Fibroblast of pulmonary artery (primary cell): Measurements from ENCODE around the gene RASIP1.

ENCODE experiments used
- DNase-seq: peaks from one replicate; pipeline ENCODE4 v3.0.0-alpha.2; 2010; ENCODE audit warnings: low read depth
- H3K4me3 ChIP-seq: replicated peaks from 2 replicates; pipeline ENCODE4 v1.5.1; 2011; ENCODE audit warnings: low read depth, mild to moderate bottlenecking, control low read depth, low read length, moderate library complexity
- TF ChIP-seq, protein P1 (sequence below): IDR thresholded peaks from 2 replicates; pipeline ENCODE4 v1.5.1; 2011; ENCODE audit warnings: mild to moderate bottlenecking, control low read depth, low read length, inconsistent platforms; ENCODE audit errors: missing control alignments

Gene RASIP1

DNA sequence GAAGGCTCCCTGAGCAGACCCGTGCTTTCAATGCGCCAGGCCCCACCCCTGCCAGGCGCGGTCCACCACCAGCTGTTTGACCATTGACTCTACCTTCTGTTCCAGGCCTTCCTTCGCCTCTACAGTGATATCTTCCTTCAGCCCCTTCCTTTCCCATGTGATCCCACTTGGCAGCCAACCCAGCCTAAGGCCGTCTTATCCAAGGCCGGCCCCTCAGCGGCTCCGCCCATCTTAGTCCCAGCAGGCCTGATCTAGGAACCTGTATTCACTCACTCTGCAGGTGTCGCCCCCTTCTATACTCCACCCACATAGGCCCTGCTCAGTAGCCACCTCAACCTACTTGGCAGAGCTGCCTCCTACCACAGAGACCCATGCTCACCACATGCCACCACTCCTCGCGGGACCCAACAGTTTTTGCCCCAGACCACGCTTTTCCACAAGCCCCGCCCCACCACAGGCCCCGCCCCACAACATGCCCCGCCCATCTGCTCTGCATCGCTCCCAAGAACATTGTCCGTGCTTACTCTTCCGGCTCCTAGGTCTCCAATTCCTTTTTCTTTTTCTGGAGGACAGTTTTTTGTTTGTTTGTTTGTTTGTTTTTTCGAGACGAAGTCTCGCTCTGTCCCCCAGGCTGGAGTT is 2.9 kb downstream of the RASIP1 start:
- H3K4me3 ChIP-seq = no peak overlapping the region
- DNase-seq = no peak
- TF ChIP-seq, protein P1, sequence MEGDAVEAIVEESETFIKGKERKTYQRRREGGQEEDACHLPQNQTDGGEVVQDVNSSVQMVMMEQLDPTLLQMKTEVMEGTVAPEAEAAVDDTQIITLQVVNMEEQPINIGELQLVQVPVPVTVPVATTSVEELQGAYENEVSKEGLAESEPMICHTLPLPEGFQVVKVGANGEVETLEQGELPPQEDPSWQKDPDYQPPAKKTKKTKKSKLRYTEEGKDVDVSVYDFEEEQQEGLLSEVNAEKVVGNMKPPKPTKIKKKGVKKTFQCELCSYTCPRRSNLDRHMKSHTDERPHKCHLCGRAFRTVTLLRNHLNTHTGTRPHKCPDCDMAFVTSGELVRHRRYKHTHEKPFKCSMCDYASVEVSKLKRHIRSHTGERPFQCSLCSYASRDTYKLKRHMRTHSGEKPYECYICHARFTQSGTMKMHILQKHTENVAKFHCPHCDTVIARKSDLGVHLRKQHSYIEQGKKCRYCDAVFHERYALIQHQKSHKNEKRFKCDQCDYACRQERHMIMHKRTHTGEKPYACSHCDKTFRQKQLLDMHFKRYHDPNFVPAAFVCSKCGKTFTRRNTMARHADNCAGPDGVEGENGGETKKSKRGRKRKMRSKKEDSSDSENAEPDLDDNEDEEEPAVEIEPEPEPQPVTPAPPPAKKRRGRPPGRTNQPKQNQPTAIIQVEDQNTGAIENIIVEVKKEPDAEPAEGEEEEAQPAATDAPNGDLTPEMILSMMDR = no peak

DNA sequence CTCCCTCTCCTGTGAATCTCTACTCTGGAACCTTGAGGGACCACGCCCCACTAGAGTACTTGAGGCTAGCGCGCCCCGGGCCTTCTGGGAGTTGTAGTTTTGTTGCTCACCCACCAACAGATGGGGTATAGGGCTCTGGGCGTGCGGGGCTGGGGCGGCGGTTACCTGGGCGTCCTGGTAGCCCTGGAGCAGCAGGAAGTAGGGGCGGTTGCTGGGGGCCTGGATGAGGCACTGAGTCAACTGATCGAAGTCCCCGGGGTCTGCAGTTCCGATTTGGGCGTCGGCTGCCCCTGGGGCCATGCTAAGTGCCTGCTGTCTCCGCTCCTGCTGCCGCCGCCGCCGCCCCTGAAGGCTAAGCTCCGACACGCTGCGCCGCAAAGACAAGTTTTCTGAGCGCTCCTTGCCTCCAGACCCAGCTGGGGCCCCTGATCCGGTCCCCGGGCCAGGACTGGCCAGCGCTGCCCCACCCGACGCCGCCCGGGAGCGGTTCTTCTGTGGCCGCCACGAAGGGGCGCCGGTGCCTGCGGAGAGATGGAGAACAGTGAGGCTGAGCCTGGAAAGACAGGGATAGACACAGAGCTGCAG is 5.3 kb downstream of the RASIP1 start:
- TF ChIP-seq, protein P1 = no peak
- H3K4me3 ChIP-seq = no peak overlapping the region
- DNase-seq = no peak

DNA sequence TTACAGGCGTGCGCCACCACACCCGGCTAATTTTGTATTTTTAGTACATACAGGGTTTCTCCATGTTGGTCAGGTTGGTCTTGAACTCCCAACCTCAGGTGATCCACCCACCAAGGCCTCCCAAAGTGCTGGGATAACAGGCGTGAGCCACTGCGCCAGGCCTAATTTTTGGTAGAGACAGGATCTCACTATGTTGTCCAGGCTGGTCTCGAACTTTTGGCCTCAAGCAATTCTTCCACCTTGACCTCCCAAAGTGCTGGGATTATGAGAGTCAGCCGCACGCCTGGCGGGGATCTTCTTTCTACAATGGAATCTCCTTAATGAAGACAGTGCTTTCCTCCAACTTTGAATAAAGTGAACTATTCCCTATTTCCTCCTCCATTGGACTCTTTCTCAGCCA is 5.8 kb downstream of the RASIP1 start:
- no peak for DNase-seq
- TF ChIP-seq, protein P1 = no peak

DNA sequence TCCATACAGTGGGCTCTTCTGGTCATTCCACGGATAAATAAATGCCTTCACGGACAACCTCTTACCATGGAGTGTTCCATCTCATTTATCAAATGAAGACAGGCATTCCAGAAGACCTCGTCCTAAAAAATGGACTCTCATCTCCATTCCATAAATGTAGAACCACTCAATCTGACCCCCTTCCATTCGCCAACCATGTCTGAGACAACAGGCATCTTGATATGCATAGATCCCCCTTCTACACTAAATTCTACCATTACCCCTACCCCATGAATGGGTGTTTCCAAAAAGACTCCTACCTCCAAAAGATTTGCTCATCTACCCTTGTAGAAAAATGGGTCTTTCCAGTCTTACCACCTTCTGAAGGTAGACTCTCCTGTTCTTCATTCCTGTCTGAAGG is 9.0 kb downstream of the RASIP1 start:
- H3K4me3 ChIP-seq = no peak overlapping the region
- TF ChIP-seq, protein P1 = no peak
- DNase-seq = no peak

More for the DNA sequence above, 5.8 kb downstream of the RASIP1 start:
- H3K4me3 ChIP-seq = no peak overlapping the region

DNA sequence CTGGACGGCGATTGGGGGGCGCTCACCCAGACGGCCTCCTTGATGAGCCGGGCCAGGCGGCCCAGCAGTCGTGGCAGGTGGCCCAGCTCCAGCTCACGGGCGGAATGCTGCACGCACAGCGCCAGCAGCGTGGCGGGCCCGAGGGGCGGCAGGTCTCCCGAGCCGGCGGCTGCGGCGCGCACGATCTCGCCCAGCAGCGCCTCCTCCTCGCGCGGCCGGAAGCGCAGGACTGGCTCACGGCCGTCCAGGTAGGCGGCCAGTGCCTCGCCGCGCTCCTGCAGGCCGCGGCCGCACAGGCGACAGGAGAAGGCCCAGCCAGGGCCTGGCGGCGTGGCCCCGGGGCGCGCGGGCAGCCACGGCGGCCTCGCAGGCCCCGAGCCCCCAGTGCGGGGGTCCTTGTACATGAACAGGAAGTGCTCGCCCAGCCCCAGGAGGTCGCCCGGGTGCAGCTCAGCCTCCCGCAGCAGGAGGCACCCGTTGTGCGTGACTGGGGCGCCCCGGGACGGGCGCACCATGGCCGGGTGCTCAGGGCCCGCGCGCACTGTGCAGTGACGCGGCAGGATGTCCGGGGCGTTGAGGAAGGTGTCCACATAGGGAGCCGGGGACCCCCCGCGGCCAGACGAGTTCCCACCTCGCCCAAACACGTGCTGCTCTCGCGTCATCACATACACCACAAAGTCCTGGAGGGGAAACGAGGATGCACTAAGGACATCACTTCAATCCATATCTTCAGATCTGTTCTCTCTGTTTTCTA is 11.3 kb downstream of the RASIP1 start:
- DNase-seq = peak; percentile 54
- TF ChIP-seq, protein P1 = no peak
- peak overlapping the region; percentile 21 for H3K4me3 ChIP-seq

DNA sequence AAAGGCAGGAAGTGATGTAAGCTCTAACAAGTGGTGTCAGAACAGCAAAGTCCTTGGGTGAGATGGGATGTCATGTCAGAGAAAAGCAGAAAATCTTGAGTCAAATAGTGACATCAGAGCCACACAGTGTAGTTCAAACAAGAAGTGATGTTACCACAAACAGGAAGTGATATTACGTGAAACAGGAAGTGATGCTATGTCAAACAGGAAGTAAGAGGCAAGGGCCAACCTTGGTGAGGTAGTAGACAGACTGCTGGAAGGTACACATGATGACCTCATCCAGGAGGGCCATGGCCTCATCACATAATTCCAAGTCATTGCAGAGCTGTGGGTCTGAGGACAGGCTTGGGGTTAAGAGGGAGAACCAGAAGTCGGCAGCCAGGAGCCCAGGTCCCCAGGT is 13.9 kb downstream of the RASIP1 start:
- no peak overlapping the region for H3K4me3 ChIP-seq
- TF ChIP-seq, protein P1 = no peak
- DNase-seq = peak; percentile 42
